GM18520 (cell line): ENCODE results near the gene TTLL10.

ENCODE experiments used
- ATAC-seq: cut with Tn5 transposase; IDR thresholded peaks from one replicate; pipeline ENCODE4 v1.9.1; 2021; ENCODE audit not compliant: unreplicated experiment

The TTLL10 gene, protein sequence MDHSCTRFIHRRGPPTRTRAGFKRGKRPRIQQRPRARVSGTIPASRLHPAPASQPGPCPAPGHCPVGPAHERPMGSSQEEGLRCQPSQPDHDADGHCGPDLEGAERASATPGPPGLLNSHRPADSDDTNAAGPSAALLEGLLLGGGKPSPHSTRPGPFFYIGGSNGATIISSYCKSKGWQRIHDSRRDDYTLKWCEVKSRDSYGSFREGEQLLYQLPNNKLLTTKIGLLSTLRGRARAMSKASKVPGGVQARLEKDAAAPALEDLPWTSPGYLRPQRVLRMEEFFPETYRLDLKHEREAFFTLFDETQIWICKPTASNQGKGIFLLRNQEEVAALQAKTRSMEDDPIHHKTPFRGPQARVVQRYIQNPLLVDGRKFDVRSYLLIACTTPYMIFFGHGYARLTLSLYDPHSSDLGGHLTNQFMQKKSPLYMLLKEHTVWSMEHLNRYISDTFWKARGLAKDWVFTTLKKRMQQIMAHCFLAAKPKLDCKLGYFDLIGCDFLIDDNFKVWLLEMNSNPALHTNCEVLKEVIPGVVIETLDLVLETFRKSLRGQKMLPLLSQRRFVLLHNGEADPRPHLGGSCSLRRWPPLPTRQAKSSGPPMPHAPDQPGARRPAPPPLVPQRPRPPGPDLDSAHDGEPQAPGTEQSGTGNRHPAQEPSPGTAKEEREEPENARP

GRCh38 chr1:1173793-1174415 lies at the start of gene TTLL10:
TSS of gene TTLL10 (plus strand) at chr1:1173880. CDS start at chr1:1179216, 5,336 bp downstream.
- ATAC-seq = no peak

DNA sequence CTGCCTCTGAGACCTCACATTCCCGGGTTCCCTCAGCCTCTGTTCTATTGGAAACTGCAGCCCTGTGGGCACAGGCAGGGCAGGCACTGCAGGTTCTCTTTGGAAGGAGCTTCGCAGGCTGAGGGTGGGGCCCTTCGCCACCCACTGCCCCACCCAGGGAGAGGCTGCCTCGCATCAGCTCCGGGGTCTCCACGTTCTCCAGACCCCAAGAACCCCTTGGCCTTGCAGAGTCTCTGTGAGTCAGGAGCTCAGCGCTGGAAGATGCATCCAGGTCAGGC lies 49.2 kb upstream of the TTLL10 start:
- no peak for ATAC-seq

DNA sequence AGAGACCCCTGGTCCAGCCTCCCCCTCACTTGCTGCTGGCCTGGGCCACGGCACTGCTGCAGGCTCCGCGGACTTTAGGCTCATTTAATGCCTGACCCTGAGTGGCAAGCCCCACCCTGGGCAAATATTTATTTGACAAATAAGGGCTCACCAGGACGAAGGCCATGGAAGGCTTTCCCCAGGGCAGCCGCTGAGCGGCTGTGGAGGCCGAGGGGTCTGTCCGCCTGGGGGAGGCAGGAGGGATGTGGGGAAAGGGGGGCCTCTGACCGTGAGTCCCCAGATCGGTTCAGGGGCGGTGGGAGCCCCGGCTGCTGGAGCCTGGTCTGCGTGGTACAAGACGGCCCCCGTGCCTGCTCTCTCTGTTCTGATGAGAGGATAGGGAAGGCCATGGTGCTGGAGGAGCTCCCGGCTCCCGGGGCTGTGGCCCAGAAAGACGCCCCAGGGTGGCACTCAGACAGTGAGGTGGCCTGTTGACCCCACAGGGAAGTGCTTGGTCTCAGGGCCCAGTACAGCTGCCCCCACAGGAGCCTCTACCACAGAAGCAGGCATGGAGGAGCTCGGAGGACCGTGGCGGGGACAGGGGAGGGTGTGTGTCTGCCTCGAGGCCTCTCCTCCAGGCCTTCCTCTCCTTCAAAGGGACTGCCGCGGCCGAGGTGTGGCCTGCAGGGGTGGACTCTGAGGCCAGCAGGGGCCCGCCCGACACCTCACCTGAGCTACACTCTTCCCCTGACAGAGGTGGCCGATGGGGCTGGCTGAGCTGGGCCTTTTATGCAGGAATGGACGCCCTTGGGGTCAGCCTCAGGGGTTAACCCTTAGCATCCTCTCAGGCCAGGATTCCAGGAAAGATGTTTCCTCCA lies 48.7 kb upstream of the TTLL10 start:
- ATAC-seq = no peak

GRCh38 chr1:1125945-1126344 lies 47.7 kb upstream of the TTLL10 start:
- ATAC-seq = no peak

DNA sequence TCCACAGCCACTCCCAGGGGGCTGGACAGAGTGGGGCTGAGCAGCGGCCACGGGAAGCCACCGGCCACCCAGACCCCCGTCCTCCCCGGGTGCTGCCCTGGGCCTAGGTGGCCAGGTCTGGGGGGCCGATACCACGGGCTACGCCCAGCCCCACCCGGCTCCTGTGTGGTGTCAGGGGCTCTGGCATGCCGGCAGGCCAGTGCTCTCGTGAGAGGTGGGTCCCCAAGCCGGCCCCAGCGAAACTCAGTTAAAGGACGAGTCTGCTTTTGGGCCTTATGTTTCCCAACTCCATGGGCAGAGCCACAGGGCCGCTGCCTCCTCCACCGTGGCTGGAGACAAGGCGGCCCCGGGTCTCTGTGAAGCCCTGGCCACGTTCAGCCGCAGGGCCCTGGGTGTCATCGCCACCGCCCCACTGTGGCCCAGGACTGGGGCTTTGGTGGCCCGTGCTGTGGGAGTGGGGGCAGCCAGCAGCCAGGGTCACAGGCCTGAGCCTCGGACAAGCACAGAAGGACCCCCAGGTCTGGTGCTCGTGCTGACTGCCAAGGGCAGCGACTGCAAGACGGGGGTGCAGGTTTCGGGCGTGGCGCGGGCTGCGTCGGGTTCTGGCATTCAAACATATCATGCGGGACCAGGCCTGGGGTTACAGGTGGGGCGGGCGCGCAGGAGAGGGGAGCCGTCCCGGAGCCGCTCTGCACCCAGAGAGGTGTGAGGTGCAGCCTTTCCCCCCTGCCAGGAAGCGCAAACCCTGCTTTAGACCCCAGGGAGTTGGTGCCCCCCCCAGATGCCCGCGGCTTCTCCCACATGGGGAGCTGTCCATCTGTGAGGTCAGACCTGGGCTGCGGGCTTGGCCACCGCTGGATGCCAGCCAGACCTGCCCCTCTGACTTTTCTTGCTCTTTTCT lies 45.9 kb upstream of the TTLL10 start:
- ATAC-seq = no peak

DNA sequence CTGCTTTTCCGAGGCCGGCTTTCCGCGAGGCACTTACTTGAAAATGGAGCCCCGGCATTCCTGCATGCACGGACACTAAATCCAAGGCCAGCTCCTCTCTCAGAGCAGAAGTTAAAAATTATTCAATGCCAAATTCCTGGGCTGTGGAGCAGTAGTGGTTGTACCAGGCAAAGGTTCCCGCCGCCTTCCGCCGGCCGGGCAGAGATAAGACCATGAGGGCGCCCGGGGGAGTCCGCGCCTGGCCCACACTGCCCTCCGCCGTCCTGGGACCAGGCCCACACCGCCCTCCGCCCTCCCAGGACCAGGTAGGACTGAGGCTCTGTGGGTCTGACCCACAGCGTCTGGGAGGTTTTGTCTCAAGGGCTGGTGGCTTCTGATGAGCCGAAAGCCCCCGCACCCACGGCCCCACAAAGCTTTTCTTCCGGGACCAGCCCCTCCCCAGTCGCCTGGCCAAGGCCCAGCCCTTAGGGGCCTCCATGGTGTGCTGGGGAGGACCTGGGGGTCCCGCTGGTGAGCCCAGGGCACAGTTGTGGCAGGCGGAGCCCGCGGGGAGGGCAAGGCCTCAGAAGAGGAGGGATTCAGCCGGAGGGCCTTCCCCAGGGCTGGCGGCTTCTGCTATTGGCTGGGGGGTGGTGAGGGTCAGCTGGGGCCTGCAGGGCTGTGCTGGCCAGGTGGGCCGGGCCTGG lies 45.1 kb upstream of the TTLL10 start:
- no peak for ATAC-seq

- no peak for ATAC-seq
Observed at GRCh38 chr1:1129381-1129821, 44.3 kb upstream of the TTLL10 start.

DNA sequence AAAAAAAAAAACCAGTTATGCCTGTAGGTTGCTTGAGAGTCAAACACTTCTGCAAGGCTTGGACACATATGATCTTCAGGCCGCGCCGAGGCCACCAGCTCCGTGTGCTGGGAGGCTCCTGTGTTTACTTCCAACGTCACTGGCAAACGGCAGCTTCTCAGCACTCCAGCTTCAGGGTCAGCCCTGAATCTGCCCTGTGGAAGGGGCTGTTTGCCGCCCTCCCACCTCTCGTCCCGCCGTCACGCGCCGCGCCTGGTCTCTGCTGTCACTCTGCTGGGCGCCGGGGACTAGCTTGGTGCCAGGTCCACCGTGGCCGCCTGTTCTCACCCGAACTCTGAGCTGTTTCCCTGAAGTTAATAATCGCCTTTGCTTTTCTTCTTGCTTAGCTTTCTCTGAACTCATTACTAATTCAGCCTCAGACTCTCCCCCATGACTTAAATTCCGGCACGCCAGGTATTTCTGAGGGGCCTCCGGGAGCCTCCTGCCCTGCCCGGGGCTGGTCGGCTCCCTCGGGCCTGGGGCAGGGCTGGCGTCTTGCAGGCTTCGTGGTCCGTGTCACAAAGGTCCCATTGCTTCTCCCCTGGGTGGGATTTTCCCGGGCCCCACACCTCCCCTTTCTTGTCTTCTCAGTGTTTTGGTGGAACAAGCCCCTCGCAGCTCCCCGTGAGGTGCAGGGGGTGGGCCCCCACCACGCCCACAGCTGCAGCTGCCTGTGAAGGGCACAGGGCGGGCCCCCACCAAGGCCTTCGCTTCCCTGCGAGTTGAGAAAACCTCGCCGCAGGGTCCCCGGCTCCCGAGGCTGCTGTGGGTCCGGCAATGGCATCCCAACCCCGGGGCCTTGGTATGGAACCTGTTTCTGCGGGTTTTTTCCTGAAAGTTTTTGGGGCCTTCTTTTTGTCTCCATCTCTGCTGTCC lies 43.2 kb upstream of the TTLL10 start:
- ATAC-seq = no peak

DNA sequence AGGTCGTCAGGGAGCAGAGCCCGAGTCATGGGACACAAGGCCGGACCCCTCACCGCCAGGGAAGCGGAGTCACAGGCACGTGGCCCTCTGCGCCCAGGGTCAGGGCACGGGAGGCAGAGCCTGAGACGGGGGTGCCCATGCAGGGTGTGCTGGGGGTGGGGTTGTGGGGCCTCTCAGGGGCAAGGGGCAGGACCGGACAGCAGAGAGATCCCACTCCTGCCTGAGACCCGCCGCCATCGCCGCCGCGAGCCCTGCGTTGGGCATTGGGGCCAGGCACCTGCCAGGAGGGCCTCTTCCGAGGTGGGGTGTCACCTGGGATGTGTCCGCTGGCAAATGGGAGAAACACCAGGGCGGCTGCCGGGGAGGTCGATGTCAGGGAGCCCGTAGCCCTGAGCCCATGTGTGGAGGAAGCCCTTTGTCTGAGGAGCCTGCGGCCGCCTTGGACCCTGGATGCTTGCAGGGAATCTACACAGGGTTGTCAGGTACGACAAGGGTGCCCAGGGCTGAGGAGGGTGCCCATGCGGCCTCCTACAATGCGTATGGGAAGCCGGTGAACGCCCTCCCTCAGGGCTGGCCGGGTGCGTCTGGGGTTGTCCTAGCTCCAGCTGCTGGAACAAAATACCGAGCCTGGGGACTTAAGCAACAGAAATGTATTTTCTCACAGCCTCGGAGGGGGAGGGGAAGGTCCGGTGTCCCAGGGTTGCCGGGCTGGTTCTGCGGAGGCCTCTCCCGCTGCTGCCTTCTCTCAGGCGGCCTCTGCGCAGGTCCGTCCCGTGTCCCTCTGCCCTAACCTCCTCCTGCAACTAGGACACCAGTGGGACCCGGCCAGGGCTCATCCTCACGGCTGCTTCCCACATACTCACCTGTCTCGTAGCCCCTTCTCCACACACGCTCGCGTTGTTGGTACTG lies 41.4 kb upstream of the TTLL10 start:
- no peak for ATAC-seq

- ATAC-seq = no peak
Observed at GRCh38 chr1:1132956-1133750, 40.5 kb upstream of the TTLL10 start.

GRCh38 chr1:1134300-1134970 lies 39.2 kb upstream of the TTLL10 start:
- no peak for ATAC-seq

DNA sequence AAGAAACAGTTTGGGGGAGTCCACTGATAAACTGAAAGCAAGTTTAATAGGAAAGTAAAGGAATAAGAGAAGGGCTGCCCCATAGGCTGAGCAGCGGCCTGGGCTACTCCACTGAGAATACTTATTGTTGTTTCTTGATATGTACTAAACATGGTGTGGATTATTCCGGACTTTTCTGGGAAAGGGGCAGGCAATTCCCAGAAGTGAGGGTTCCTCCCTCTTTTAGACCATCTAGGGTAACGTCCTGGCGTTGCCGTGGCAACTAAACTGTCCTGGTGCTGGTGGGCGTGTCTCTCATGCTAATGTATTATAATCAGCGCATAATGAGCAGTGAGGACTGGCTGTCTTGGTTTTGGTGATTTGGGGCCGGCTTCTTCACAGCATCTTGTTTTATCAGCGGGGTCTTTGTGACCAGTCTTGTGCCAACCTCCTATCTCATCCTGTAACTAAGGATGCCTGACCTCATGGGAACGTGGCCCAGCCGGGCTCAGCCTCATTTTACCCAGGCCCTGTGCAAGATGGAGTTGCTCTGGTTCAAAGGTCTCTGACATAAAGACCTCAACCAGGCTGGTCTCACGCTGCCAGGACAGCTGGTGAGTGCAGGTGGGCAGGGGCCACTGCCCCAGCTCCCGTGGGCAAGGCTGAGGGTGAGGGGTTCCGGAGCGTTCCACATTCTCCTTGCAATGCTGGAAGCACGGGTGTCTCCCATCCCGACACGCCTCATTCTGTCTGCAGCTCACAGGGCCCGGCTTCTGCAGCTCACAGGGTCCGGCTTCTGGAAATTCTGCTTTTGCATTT lies 38.1 kb upstream of the TTLL10 start:
- ATAC-seq = no peak

DNA sequence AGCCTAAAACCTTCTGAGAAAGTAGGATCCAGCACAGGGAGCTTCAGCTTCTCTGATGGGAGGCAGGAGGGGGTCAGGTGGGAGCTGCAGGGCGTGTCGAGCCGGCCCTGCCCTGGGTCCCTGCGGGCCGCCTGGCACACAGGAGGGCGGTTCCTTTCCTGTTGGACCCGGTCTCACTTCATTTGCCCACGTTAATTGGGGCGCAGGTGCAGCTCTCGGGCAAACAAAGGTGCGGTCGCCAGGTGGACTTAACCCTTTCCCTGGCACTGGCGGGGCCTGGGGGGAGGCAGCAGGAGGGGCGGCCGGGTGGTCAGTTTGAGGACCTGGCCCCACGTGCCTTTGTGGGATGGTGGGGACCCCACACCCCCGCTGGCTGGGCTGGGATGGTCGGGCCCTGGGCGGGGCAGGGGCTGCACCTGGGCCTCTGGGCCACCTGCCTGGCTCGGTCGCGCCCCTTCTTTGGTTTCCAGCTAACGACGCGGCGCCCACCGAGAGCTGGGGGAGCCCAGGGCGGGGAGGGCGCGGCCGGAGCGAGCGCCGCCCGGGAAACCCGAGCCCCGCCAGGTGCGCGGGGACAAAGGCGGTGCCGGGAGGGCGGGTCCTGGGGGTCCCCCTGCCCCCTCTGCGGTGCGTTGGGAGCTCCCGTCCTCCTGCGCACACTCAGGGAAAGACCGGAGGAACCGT lies 37.0 kb upstream of the TTLL10 start:
- no peak for ATAC-seq

DNA sequence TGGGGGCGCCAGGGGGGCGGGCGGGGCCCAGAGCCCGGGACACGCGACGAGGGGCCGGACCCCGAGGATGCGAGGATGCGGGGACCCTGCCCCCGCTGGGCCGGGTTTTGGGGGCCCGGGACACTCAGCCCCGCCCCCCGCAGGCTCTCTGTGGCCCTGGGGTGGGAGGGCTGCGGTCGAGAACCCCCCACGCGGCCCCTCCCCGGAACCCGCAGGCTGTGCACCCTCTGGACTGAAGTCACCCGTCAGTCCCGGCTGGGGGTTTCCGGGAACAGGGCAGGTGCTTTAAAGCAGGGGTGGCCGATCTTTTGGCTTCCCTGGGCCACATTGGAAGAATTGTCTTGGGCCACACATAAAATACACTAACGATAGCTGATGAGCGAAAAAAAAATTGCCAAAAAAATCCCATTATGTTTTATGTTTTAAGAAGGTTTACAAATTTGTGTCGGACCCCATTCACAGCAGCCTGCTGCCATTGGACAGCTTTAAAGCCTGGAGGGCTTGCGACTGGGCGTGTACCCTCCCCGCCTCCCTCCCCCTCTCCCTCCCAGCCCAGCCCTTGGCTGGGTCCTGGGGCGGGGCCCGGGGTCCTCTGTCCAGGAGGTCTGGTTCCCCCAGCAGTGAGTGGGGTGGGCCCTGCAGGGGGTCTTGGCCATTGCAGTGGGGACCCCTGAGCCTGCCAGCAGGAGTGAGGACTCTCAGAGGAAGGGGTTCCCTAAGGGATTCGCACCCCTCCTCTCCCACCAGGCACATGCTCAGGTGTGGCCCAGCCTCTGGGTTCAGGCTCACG lies 36.2 kb upstream of the TTLL10 start:
- no peak for ATAC-seq
